Gastroesophageal sphincter (tissue), 3 donors: ENCODE data around the gene RTP1.

Experiments used
- CTCF ChIP-seq, 4 experiments: fragments of 200-600 bp in 2 of 4; fragments of 450-650 bp in 2 of 4; sonication (generic) in 1 of 4; IDR thresholded peaks; one replicate each; pipeline ENCODE4 v1.5.1; 2017 to 2019; ENCODE audit warnings: antibody characterized with exemption in 4 of 4, mild to moderate bottlenecking in 2 of 4, moderate library complexity in 2 of 4
- EP300 ChIP-seq: sonication (generic); formaldehyde crosslinking; IDR thresholded peaks from one replicate; pipeline ENCODE4 v1.6.1; 2017; ENCODE audit warnings: antibody characterized with exemption, mild to moderate bottlenecking
- POLR2A ChIP-seq, 2 donors: fragments of 450-650 bp; IDR thresholded peaks; one replicate each; pipeline ENCODE4 v1.6.1; 2017; ENCODE audit warnings: antibody characterized with exemption in 2 of 2, mild to moderate bottlenecking in 2 of 2, moderate library complexity in 1 of 2
- POLR2AphosphoS5 ChIP-seq: sonication (generic); formaldehyde crosslinking; IDR thresholded peaks from one replicate; pipeline ENCODE4 v1.6.1; 2017; ENCODE audit warnings: antibody characterized with exemption

GRCh38 chr3:187227658-187228258 is 30.5 kb downstream of the RTP1 start:
- TF ChIP-seq CTCF (IDR thresholded peaks at IDR 0.05) (no peak), POLR2AphosphoS5 (no peak), POLR2A (IDR thresholded peaks at IDR 0.05) (no peak), EP300 (no peak)
